ENCODE measurements around the gene ING5.

The ING5 gene

DNA sequence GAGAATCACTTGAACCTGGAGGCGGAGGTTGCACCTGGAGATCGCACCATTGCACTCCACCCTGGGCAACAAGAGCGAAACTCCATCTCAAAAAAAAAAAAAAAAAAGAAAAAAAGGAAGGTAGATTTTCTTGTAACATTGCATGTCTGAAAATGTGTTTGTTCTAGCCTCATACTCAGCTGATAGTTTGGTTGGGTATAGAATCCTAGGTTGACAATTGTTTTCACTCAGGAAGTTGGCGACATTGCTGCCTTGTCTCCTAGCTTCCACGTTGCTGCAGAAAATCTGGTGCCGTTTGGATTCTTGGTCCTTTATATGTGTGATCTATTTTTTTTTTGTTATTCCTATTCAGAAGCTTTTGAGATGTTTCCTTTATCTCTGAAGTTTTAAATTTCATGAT lies 4.7 kb downstream of the ING5 start:
- no peak for DNase-seq (ENCODE audit: low spot score)

DNA sequence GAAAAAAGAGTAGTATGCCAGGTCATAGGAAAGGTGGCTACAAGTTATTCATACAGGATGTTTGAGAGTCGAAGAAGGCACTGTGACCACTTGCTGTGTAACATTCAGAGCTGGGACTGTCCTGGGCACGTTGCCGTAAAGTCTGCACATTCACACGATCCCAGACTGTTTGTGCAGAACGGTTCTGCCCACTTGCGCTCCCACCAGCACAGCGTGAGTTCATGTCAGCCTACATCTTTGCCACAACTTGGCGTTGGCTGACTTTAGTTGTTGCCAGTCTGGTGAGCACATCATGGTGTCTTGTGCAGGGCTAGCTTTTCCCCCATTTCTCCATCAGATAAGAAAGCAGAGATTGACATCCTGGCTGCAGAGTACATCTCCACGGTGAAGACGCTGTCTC lies 7.0 kb downstream of the ING5 start:
- DNase-seq (ENCODE audit: low spot score), result no peak

DNA sequence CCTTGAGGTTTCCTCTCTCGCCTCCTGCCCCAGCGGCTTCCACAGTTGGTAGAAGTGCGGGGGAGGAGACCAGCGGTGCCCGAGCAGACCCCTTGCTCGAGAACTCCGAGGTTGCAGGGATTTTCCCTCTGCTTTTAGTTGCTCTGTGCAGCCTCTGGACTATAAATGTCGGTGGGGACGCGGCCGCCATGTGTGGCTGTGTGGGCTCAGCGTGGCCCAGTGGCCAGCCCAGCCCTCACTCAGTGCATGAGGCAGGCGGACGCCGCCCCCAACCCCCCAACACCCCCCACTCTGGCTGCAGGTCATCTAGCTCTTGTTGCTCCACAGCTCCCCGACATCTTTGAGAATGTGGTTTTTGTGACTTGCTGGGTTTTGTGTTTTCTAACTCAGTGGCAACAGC lies 17.3 kb downstream of the ING5 start:
- DNase-seq (ENCODE audit: low spot score), result no peak

DNA sequence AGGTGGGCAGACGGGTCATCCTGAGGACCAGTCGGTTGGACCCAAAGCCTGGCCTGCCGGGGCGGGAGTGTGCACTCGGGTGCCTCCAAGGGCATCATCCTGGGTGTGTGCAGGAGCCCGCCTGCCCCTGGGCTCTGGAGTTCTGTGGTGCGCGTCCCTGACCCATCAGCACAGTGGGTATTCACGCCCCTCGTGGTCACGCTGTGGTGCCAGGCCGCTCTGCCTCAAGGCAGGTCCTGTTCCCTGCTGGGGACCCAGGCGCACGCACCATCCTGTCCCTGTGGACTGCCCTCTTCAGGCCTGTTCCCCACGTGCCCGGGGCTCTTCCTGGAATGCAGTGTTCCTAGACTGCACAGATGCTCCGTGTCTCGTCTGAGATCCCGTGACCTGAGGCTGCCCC lies 18.3 kb downstream of the ING5 start:
- DNase-seq (ENCODE audit: low spot score), result no peak

DNA sequence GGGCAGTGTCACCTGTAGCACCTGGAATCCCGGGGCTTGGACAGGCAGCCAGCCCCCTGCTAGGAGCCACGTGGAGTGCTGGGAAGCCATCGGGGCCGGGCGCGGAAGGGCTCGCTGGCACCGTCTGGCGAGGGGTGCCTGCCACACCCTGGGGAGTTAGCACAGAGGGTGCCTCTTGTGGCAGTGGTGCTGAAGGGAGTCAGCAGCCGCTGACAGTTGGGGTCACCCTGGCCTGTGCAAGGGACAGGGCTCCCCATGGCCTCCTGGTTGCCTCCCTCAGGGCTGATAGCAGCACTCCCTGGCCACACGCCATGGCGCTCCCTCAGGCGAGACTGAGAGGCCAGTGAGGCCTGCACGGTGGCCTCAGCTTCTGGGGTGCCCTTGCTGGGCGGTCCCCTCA lies 18.7 kb downstream of the ING5 start:
- DNase-seq (ENCODE audit: low spot score), result no peak

DNA sequence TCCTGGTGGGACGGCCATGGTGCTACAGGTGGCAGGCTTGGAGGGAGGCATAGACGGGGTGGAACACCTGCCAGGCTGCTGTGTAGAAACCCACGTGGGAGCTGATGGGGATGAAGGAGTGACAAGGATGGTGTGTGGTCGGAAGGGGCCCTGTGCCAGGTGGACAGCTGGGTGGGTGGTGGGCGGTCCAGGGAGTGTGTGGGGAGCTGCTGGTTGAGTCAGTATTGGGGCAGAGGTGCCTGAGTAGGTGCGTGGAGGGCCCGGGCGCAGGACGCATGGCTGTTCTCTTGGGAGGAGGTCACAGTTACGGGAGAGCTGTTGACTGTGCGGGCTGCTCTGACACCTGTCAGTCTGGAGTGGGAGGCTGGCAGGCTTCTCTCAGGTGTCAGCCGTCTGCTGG lies 20.0 kb downstream of the ING5 start:
- no peak for DNase-seq (ENCODE audit: low spot score)

DNA sequence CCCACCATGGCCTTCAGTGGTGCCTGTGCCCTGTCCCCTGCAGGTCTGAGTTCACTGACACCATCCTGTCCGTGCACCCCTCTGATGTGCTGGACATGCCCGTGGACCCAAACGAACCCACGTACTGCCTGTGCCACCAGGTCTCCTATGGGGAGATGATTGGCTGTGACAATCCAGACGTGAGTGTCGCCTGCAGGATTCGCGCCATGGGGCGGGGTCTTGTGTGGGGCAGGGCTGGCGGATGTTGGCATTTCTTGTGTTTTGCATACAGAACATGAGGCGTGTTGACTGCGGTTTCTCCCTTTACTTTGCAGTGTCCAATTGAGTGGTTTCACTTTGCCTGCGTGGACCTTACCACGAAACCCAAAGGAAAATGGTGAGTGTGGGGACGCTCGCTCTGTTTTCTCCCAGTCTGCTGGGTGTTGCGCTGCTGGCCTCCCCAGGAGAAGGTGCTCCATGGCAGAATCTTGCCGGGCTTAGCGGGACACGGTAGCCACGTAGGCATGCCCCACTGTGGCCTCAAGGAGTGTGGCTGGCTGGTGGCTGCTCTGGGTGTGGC lies 21.1 kb downstream of the ING5 start:
- no peak for DNase-seq (ENCODE audit: low spot score)

DNA sequence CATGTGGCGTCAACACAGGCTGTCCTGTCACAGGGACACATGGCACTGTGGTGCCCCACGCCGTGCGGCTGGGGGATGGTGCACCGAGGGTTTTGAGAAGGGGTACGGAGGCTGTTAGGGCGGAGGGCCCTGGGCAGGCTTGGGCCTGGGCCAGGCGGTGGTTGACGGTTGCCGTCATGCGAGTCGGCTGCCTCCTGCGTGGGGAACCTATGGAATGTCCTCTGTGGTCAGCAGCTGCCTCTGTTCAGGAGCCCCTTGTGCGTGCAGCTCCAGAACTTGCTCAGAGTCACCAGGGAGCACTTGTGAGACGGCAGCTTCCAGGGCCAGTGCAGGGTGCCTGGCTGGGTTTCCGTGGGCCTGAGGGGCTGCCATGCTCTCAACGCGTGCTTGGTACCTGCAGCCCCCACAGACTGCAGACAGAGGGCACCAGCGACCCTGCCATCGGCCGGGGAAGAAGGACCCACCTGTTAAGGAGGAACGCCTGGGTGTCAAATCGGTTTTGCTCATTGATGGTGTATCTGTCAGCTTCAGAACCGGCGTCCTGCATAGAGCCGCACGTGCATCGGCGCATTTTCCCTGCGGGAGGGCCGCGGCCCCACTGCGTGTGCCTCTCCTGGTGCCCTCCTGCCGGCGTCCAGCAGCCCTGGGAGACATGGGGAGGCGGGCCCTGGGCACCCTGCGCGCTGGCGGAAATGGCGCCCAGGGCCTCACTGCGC lies 22.6 kb downstream of the ING5 start:
- DNase-seq (ENCODE audit: low spot score), result no peak

DNA sequence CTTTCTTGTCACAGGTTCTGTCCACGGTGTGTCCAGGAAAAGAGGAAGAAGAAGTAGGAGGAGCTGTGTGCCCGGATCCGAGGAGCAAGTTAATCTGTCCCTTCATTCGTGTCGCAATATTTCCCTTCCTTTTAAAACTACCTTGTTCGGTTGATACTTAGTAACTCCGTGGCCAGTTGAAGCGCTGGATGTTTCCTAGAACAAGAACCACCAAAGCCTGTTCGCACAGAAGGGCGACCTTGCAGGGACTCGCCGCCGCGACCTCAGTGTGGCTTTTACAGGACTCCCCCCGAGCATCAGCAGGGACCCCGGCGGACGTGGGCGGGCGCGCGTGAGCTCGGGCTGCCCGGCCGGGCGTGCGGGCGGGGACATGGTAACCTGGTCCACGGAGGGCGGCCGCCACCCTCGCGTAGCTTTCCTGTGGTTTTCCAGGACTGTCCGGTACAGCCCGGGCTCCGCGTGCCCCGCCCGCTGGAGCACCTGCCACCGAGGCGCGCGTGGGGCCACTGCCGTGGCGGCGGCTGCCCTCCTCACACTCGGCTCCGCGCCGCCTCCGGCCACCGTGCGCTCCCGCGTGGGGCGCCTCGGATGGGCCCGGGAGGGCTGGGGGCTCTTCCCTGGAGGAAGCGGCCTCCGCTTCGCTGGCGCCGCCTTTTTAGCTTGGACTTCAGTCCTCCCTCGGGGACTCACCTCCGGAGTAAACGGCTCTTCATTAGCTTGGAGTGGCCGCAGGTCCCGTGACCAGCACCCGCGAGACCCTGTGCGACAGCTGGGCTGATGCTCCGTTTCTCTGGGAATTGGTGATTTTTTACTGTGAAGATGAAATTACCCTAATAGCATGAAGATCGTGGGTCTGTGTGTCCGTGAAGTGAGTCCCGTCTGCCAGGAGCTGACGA lies 23.4 kb downstream of the ING5 start:
- DNase-seq (ENCODE audit: low spot score), result no peak

DNA sequence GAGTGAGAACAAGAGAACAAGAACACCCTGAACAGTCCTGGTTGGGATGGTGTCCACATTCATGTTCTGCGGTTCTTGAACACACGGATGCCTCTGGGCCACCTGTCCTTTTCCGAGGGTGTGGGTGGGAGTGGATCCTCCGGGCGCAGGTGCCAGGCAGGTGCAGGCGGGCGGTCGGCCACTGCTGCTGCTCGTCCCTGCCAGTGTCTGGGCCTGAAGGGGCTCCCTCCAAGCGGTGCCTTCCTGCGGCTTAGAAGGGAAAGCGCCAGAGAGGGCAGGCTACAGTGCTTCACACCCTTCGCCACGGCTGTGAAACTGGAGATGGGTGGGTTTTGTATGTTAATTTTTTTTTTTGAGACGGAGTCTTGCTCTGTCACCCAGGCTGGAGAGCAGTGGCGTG lies 24.6 kb downstream of the ING5 start:
- DNase-seq (ENCODE audit: low spot score), result no peak

DNA sequence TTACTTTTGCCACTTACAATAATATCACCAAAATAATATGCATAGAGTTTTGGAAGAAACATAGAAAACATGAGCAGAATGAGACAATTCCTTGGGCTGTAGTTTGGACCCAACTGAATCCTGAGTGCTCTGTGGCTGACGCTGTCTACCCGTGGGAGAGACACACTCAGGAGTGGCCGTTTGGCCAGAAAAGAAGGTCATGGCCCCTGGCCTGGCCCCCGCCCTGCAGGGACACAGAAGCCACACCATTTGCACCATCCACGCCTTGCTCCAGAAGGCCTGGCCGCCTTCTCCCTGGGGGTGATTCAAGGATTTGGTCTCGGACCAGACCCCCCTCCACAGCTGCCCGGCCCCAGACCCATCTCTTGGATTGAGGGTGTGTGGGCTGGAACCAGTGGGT lies 26.2 kb downstream of the ING5 start:
- DNase-seq (ENCODE audit: low spot score), result no peak

DNA sequence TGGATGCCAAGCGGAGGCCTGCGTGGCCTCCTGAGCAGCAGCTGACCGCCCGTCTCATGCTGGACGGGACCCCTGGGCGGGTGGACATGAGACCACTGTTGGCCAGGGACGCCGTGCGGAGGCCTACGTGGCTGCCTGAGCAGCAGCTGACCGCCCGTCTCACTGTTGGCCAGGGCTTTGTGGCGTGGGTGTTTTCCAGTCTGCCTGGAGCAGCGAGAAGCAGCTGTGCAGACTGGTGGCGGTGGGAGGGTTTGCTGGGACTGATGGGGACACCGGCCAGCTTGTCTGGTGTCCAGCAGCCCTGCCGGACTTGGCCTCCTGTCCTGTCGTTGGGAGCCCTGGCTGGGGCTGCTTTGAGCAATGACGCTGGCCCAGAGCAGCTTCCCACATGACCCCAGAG lies 26.8 kb downstream of the ING5 start:
- no peak for DNase-seq (ENCODE audit: low spot score)

DNA sequence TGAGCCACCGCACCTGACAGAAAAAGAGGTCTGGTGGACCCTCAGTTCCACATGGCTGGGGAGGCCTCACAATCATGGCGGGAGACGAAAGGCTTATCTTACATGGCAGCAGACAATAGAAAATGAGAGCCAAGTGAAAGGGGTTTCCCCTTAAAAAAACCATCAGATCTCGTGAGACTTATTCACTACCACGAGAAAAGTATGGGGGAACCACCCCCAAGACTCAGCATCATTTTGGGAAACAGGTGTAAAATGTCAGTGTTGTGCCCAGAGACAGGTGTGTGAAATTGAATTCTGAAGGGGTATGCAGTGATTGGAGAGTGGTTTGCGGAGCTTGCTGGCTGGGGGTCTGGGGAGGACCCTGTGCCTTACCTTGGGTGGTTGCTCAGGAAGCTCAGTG lies 28.0 kb downstream of the ING5 start:
- DNase-seq (ENCODE audit: low spot score), result no peak

DNA sequence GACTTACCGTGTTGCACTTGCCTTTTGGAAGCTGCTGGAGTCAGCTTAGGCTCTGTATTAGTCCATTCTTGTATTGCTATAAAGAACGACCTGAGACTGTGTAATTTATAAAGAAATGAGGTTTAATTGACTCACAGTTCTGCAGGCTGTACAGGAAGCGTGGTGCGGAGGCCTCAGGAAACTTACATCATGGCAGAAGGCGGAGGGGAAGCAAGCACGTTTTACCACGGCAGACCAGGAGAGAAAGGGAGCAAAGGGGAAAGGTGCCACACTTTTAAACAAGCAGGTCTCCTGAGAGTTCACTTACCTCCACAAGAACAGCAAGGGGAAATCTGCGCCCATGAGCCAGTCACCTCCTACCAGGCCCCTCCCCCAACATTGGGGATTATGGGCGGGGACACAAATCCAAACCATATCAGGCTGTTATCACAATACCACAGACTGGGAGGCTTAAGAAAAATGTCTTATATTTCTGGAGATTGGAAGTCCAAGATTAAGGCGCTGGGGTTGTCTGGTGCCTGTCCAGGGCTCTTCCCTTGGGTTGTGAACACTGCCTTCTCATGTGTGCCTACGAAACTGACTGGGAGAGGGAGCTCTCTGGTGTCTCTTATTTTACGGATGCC lies 28.9 kb downstream of the ING5 start:
- no peak for DNase-seq (ENCODE audit: low spot score)

DNA sequence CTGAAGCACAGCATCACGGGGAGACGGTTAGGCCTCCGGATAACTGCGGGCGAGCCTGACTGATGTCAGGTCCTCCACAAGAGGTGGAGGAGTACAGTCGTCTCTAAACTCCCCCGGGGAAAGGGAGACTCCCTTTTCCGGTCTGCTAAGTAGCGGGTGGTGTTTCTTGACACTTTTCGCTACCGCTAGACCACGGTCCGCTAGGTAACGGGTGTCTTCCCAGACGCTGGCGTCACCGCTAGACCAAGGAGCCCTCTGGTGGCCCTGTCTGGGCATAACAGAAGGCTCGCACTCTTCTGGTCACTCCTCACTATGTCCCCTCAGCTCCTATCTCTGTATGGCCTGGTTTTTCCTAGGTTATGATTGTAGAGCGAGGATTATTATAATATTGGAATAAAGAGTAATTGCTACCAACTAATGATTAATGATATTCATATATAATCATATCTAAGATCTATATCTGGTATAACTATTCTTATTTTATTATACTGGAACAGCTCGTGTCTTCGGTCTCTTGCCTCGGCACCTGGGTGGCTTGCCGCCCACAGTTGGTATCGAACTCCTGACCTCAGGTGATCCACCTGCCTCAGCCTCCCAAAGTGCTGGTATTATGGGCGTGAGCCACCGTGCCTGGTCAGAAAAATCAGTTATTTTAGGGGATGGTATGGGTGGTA lies 30.8 kb downstream of the ING5 start:
- peak; percentile 64 for DNase-seq (ENCODE audit: low spot score)

DNA sequence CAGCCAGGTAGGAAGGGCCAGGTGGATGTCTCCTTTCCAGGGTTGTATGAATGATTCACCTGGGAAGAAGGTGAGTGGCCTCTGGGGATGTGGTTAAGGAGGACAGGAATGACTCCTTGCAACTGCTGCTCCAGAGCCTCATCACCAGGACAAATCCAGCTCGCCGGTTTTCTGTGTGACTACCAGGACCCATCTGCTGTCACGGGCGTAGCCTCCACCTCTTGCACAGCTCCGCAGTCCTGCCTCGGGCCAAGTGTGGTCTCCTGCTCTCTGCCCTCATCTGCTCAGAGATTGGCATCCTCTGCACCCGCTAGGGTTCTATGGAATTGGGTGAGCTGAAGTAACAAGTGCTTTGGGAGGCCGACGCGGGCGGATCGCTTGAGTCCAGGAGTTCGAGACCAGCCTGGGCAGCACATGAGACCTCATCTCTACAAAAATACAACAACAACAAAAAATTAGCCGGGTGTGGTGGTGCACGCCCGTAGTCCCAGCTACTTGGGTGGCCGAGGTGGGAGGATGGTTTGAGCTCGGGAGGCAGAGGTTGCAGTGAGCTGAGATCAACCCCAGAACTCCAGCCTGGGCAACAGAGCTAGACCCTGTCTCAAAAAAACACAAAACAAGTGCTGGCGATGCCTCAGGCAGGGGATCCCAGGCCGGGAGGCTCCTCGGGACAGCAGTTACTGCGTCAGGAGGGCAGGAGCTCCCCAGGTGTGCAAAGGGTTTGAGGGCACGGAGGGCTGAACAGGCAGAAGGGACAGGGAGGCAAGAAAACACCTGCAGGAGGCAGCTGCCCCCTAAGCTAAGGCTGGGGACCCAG lies 31.8 kb downstream of the ING5 start:
- DNase-seq (ENCODE audit: low spot score), result peak; percentile 77

DNA sequence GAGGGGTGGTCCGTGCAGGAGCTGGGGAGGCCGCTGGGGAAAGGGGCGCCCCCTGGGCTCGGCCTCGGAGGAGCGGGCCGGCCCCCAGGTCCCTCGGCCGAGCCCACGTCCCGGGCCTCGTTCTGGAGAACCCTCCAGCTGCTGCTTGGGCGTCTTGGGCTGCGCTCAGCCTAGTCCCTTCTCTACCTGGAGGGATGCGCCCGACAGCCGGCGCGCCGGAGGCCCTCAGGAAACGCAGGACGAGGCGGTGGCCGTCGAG lies 32.3 kb downstream of the ING5 start:
- no peak for DNase-seq (ENCODE audit: low spot score)

DNA sequence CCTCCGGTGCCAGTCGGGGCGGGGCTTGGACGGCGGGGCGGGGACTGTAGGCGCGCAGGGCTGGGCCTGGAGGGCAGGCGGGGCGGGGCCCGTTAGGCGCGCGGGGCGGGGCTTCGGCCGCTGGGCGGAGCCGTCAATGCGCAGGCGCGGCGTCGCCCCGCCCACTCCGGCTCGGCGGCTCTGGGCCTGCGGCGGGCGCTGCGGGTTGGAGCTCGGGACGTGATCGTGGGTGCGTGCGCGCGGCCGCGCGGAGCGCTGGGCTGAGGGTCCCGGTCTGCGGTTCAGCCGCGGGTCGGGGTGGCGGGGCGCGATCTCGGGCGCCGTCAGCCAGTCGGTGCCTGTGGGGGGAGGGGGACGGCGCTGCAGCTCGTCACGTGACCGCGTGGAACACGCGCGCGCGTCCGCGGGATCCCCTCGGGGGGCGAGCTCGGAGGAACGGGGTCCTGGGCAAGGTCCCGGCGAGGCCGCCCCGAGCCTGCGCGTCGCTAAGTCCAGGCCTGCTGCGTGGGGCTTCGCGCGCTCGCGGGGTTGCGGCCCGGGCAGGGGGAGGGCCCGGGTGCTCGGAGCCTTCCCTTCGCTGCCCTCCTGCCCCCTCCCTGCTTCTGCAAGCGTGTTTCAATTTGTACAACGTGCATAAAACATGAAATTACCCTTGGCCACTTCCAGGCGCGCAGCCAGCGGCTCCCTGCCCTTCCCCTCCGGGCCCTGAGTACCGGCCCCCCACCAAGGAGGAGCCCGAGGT lies 32.8 kb downstream of the ING5 start, which contains the start of gene D2HGDH:
TSS of gene D2HGDH (plus strand) at position 164 of the 742 bp plus-strand sequence. CDS start 595 bp downstream, outside the sequence.
- peak; percentile 87 for DNase-seq (ENCODE audit: low spot score)

DNA sequence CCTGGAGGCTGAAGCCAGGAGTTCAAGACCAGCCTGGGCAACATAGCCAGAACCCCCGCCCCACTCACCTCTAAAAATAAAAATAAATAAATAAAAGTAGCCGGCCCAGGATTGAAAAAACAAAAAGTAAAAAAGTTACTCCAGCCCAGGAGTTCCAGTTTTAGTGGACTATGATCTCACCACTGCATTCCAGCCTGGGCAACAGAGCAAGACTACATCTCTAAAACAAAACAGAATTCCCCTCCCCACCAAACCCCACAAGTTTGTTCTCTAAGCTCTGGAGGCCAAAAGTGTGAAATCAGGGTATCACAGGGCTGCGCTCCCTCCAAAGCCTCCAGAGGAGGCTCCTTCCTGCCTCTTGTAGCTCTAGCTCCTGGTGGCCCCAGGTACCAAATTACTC lies 34.3 kb downstream of the ING5 start:
- peak; percentile 22 for DNase-seq (ENCODE audit: low spot score)

DNA sequence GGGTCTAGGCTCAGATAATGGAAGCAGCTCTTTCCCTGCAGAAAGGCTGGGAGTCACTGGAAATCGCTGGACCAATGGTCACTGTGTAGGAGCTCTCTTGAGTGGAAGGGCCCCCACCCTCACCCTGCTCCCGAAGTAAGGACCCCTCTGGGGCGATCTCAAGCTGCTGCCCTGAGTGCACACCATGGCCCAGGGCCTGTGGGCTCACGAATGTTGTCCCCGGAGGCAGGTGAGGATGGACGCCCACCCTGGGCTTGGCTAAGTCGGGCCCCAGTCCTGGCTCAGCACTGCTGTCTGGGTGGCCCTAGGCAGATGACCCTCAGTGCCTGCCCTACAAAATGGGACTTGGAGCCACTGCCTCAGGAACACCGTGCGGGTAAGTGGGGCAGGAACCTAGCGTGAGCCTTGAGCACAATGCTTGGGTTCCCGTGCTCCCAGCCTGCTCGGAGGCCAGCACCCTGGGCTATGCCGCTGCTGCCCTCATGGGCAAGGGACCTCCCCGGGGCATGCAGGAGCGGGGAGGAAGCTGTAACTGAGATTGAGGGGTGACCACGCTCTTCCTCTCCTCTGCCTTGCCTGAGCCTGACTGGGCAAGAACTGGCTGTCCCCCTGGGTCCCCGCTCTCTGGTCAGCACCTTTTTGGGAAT lies 36.3 kb downstream of the ING5 start:
- no peak for DNase-seq (ENCODE audit: low spot score)
